ENCODE results near the gene SPI1. TPM values are rescaled to one million over a fixed set of nuclear protein-coding genes. Genes with fewer than 3 reads are reported as not detected.
"Not testable (repeated sequence)": the region's sequence is repeated elsewhere in the genome, so short reads cannot be mapped to it uniquely, and the experiment has no call there.

Gene SPI1
- total and polyA plus RNA-seq, 2 donors = 5.2 to 21.0 TPM

DNA sequence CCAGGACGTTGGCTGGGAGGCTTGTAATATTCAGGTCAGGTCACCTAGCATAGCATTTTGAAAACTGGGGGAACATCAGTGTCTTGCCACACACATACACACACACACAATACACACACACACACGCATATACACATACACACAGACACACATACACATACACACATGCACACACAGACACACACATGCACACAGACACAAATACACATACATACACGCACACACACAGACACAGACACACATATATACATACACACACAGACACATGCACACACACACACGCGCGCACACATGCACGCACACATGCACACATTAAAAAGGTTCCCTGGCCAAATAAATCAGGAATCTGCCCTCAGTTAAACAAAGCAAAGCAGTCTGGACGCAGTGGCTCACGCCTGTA lies 38.3 kb downstream of the SPI1 start:
- Histone ChIP-seq H3K4me3 (ENCODE audit: low read depth, low read length) (no peak overlapping the region), H3K4me1 (ENCODE audit: insufficient read depth) (no peaks in the 10 kb centered on the region), H3K36me3 (ENCODE audit: insufficient read depth) (no peaks in the 10 kb centered on the region), H3K27ac (ENCODE audit: low read depth) (no peak overlapping the region)
- 79% methylated on average over 9 of the region's 9 CpGs for WGBS
- no peak for DNase-seq (ENCODE audit: extremely low spot score)

DNA sequence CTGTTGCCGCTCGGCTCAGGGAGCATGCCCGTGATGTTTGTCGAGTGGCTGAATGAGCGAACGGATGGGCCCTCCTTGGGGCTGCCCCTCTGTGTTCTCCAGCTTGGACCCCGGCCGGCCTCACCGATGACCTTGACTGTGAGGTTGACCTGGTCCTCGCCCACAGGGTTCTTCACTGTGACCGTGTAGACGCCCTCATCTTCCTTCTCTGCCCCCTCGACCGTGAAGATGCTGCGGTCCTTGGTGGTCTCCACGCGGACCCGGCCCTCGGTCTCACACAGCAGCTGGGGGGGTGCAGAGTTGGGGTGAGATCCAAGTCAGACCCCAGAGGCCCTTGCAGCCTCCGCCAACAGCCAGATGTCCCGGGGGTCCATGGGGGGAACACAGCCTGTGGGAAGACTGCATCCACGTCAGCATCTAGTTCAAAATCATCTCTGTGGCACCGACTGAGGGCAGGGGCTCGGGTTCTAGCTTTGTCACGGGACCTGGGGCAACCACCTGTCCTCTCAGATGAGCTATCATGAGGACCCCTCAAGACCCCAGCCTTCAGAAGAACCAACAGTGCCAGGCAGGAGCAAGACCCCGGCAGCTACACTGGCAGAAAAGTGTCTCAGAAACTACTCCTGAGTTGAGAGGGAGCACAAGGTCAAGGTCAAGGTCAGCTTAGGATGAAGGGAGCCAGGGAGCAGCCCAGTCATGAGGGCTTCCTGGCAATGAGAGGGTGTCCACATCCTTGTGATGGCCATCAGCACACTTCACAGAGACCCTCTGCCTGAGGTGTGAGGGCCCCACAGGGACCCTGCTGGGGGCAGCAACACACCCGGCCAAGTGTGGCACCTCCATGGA lies 39.7 kb downstream of the SPI1 start:
- H3K4me3 ChIP-seq (ENCODE audit: low read depth, low read length) = no peak overlapping the region
- H3K4me1 ChIP-seq (ENCODE audit: insufficient read depth) = no peaks in the 10 kb centered on the region
- H3K27ac ChIP-seq (ENCODE audit: low read depth) = no peak overlapping the region
- H3K36me3 ChIP-seq (ENCODE audit: insufficient read depth) = no peaks in the 10 kb centered on the region
- 91% methylated on average over 27 of the region's 27 CpGs for WGBS
- DNase-seq (ENCODE audit: extremely low spot score) = no peak

- H3K4me1 ChIP-seq (ENCODE audit: insufficient read depth) = no peaks in the 10 kb centered on the region
- 88% methylated on average over 34 of the region's 34 CpGs for WGBS
- no peak for DNase-seq (ENCODE audit: extremely low spot score)
- H3K36me3 ChIP-seq (ENCODE audit: insufficient read depth) = no peaks in the 10 kb centered on the region
- no peak overlapping the region for H3K27ac ChIP-seq (ENCODE audit: low read depth)
- no peak overlapping the region for H3K4me3 ChIP-seq (ENCODE audit: low read depth, low read length)
These were observed 41.0 kb downstream of the SPI1 start for GRCh38 chr11:47337229-47337924.

- WGBS = 91% methylated on average over 4 of the region's 4 CpGs
- H3K36me3 ChIP-seq (ENCODE audit: insufficient read depth) = no peaks in the 10 kb centered on the region
- H3K27ac ChIP-seq (ENCODE audit: low read depth) = no peak overlapping the region
- no peaks in the 10 kb centered on the region for H3K4me1 ChIP-seq (ENCODE audit: insufficient read depth)
- no peak for DNase-seq (ENCODE audit: extremely low spot score)
- H3K4me3 ChIP-seq (ENCODE audit: low read depth, low read length) = no peak overlapping the region
These were observed 41.8 kb downstream of the SPI1 start for GRCh38 chr11:47336595-47336994.

- Histone ChIP-seq H3K4me3 (ENCODE audit: low read depth, low read length) (no peak overlapping the region), H3K36me3 (ENCODE audit: insufficient read depth) (no peaks in the 10 kb centered on the region), H3K4me1 (ENCODE audit: insufficient read depth) (no peaks in the 10 kb centered on the region), H3K27ac (ENCODE audit: low read depth) (no peak overlapping the region)
- 76% methylated on average over 9 of the region's 9 CpGs for WGBS
- DNase-seq (ENCODE audit: extremely low spot score) = no peak
These were observed 42.6 kb downstream of the SPI1 start for GRCh38 chr11:47335733-47336132.

DNA sequence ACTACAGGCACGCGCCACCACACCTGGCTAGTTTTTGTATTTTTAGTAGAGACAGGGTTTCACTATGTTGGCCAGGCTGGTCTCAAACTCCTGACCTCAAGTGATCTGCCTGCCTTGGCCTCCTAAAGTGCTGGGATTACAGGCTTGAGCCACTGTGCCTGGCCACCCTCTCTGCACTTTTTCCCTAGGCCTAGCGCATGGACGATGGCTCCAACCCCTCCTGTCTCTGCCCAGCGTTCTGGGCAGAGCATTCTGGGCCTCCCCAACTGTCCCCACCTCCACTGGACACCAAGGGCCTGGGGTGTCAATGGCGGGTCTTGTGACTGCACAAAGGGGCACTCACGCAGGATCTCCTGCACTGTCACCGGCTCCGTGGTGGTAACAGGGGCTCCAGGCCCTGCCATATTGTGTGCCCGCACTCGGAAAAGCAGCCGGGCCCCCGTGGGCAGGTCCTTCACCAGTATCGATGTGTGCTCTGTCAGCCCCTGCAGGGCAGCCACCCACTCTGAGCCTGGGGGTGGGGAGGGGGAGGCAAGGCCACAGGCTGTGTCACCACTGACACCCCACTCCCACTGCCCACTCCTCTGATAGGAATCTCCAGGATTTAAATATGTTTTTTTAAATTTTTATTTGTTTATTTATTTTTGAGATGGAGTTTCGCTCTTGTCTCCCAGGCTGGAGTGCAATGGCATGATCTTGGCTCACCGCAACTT lies 43.5 kb downstream of the SPI1 start:
- not testable (repeated sequence) for DNase-seq (ENCODE audit: extremely low spot score); H3K36me3 ChIP-seq (ENCODE audit: insufficient read depth); H3K4me3 ChIP-seq (ENCODE audit: low read depth, low read length); H3K27ac ChIP-seq (ENCODE audit: low read depth); H3K4me1 ChIP-seq (ENCODE audit: insufficient read depth)
- WGBS = 94% methylated on average over 16 of the region's 16 CpGs

DNA sequence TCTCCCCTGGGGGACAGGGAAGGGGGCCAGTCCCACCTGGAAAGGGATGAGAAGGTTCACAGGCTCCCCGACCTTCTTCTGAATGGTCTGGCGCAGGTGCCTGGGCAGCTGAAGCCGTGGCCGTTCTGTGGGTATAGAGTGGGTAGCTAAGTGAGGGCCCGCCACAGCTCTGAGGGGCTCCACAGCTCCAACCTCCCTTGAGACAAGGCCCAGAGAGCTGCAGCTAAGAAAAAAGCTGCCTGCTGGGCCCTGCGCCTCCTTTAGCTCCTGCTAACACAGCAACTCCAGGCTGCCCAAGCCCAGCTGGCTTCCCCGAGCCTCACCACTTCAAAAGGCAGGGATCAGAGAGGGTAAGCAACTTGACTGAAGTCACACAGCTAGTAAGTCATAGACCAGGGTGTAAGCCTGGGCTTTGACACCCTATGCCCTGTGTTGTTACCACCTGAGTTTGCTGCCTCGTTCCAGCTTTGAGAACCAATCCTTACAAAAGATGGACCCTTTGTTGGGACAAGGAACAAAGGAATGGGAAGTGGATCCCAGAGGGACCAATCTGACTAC lies 44.4 kb downstream of the SPI1 start:
- H3K36me3 ChIP-seq (ENCODE audit: insufficient read depth) = no peaks in the 10 kb centered on the region
- no peaks in the 10 kb centered on the region for H3K4me1 ChIP-seq (ENCODE audit: insufficient read depth)
- no peak for DNase-seq (ENCODE audit: extremely low spot score)
- WGBS = 90% methylated on average over 8 of the region's 8 CpGs
- no peak overlapping the region for H3K4me3 ChIP-seq (ENCODE audit: low read depth, low read length)
- no peak overlapping the region for H3K27ac ChIP-seq (ENCODE audit: low read depth)

DNA sequence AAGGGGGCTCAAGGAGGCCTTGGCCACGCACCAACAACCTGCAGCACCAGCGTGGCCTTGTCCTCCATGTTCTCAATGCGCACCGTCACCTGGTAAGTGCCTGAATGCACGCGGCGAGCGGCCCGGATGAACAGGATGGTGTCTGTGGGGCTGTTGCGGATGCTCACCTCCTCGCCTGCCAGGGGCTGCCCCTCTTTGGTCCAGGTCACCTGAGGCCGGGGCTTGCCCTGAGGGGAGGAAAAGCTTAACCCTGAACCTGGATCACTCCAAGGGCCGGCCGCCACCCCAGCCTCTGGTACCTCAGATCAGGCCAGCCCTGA lies 44.9 kb downstream of the SPI1 start:
- DNase-seq (ENCODE audit: extremely low spot score) = no peak
- WGBS = 93% methylated on average over 14 of the region's 14 CpGs
- Histone ChIP-seq H3K27ac (ENCODE audit: low read depth) (no peak overlapping the region), H3K4me3 (ENCODE audit: low read depth, low read length) (no peak overlapping the region), H3K4me1 (ENCODE audit: insufficient read depth) (no peaks in the 10 kb centered on the region), H3K36me3 (ENCODE audit: insufficient read depth) (no peaks in the 10 kb centered on the region)

DNA sequence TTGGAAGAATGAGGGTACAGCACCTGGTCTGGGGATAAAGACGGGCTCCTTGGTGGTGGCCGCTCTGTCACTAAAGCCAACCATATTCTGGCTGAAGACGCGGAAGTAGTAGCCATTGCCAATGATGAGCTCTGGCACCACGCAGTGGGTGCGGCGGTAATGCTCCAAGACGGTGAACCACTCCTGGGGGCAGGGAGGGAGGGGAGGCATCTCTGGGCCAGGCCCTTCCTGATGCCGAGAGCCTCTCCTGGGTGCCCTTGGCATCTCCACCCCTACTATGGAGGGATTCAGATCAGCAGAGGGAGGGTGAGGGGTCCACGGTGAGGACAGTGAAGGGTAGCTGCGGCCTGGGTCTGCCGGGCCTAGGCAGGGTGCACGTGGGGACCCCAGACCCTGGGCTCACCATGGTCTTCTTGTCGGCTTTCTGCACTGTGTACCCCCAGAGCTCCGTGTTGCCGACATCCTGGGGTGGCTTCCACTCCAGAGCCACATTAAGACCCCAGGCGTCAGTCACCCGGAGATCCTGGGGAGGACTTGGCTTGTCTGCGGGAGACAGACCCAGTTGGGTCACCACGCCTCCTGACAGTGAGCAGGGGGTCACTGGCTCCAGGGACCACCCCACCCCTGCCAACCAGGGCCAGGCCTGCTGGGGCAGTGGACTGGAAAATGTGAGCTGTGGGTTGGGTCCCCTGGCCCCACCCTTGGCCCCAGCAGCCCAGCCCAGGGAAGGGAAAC lies 45.4 kb downstream of the SPI1 start:
- no peak for DNase-seq (ENCODE audit: extremely low spot score)
- no peak overlapping the region for H3K27ac ChIP-seq (ENCODE audit: low read depth)
- no peaks in the 10 kb centered on the region for H3K4me1 ChIP-seq (ENCODE audit: insufficient read depth)
- no peaks in the 10 kb centered on the region for H3K36me3 ChIP-seq (ENCODE audit: insufficient read depth)
- no peak overlapping the region for H3K4me3 ChIP-seq (ENCODE audit: low read depth, low read length)
- WGBS = 92% methylated on average over 20 of the region's 20 CpGs

DNA sequence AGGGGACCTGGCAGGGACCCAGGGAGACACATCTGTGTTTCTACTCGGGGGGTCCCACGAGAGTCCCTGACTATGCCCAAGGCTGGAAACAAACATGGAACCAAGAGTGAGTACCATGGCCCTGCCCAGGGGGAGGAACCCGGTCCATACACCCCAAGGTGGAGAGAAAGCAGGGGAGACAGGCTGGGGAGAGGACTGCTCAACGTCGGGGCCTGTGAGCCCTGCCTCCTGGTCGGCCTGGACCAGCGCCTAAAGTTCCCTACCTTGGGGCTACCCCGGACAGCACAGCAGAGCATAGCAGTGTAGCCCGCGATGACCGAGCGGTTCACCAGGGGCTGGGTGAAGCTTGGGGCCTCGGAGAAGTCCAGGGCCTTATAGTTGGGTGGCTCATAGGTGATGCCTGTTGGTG lies 46.0 kb downstream of the SPI1 start:
- DNase-seq (ENCODE audit: extremely low spot score) = no peak
- Histone ChIP-seq H3K27ac (ENCODE audit: low read depth) (no peak overlapping the region), H3K4me1 (ENCODE audit: insufficient read depth) (no peaks in the 10 kb centered on the region), H3K36me3 (ENCODE audit: insufficient read depth) (no peaks in the 10 kb centered on the region), H3K4me3 (ENCODE audit: low read depth, low read length) (no peak overlapping the region)
- WGBS = 78% methylated on average over 13 of the region's 13 CpGs

GRCh38 chr11:47331454-47332302 lies 46.7 kb downstream of the SPI1 start:
- WGBS = 82% methylated on average over 21 of the region's 21 CpGs
- Histone ChIP-seq H3K36me3 (ENCODE audit: insufficient read depth) (peaks cover 4% of the 10 kb centered on the region), H3K4me1 (ENCODE audit: insufficient read depth) (no peaks in the 10 kb centered on the region), H3K27ac (ENCODE audit: low read depth) (no peak overlapping the region), H3K4me3 (ENCODE audit: low read depth, low read length) (no peak overlapping the region)
- DNase-seq (ENCODE audit: extremely low spot score) = no peak

DNA sequence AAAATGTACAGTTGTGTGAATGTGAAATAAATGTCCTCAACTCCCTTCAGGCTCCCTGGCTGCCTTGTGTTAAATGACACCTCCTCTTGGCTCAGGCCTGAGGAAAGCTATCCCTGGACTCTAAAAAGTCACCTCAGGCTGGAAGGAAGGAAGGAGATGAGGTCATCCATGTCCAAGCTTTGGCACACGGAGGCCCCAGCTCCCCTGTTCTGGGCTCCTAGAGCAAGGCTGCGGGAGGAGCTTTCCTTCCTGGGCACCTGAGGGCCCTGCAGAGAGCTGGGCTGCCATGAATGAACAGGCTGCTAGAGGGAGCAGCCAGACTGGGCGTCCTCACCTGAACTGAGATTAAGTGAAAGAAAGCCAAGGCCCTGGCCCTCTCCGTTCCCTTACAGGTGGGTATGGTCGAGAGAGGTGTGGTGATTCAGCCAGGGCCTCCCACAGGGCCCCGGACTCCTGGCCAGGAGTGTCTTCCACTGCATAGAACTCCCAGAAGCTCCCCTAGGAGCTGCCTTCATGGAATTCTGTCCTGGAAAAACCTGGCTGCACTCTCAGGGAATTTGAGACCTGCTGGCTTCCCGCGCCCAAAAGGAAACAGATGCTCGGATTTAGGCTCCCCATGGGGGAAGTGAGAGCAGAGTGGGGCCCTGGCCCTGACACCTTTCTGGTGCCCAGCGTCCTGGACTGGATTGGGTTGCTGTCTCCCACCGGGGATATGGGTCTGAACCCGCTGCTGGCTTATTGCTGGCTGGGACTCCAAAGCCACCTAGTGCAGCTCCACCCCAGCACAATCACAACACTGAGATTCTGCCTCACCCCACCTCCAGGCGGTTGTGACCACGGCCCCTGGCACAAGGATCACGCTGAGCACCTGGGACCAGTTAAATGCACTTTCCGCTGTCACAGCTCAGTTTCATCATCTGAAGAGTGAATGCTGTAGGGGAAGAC lies 48.1 kb downstream of the SPI1 start:
- Histone ChIP-seq H3K4me3 (ENCODE audit: low read depth, low read length) (no peak overlapping the region), H3K36me3 (ENCODE audit: insufficient read depth) (peaks cover 5% of the 10 kb centered on the region), H3K4me1 (ENCODE audit: insufficient read depth) (peaks cover 1% of the 10 kb centered on the region), H3K27ac (ENCODE audit: low read depth) (no peak overlapping the region)
- WGBS = 60% methylated on average over 16 of the region's 16 CpGs
- DNase-seq (ENCODE audit: extremely low spot score) = no peak

Measured in urinary bladder (tissue), 4 donors.